GM12892 (cell line): ENCODE results near the gene SCLT1.
A peak's percentile ranks its signal among the peaks of the same experiment; 100 is the strongest.

Experiments
- DNase-seq: peaks from one replicate; pipeline ENCODE4 v3.0.0; 2011; ENCODE audit not compliant: insufficient read length
- FAIRE-seq: peaks from 2 replicates; lab custom pipeline; 2011; peaks lifted over from hg19 to GRCh38; lab: Jason Lieb, UNC
- POLR2A ChIP-seq: IDR thresholded peaks from 2 replicates; pipeline ENCODE4 v1.6.1; 2011; ENCODE audit warnings: low read depth, low read length, control low read depth
- POLR2AphosphoS5 ChIP-seq: IDR thresholded peaks from 2 replicates; pipeline ENCODE4 v1.6.1; 2011; ENCODE audit warnings: low read depth, low read length, control low read depth
- TAF1 ChIP-seq: IDR thresholded peaks from 2 replicates; pipeline ENCODE4 v1.6.1; 2011; ENCODE audit warnings: low read depth, mild to moderate bottlenecking, control low read depth, low read length, borderline replicate concordance

The SCLT1 gene

DNA sequence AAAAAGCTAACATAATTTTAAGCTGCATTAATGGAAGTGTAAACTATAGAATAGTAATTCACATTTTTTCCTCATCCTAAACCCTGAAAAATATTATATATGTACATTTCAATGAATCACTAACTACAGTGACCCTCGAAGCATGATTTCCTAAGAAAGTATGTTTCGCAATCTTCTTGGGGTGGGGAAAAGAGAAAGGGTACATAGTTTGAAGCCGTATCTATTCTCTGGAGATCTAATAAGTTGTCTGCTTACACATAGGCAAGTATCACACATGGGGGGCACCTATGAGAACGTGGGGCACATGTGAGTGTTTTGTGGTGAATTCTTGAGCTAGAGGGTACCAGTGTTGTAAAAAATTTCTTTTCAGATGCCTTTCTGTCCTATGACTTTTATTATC lies 212.7 kb downstream of the SCLT1 start:
- FAIRE-seq (no peak), DNase-seq (no peak)
- TF ChIP-seq TAF1, result no peak
- no peak for TF ChIP-seq POLR2A
- TF ChIP-seq POLR2AphosphoS5, result no peak

DNA sequence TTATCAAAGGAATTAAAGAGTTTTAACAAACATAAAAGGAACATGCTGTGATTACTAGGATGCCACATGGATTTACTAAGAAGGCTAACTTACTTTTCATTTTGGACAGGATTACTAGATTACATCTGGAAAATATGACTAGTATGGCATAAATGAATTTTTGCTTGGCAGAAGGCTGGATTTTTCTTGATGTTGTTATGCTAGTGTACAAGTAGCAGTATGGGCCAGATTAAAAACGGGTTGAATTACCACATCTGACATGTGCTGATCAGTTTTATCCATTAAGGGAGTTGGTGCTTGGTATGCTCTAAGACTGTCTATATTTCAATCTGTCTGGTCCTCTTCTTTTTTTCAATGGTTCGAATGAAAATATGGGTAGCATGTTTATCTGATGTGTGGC lies 213.4 kb downstream of the SCLT1 start:
- no peak for FAIRE-seq
- TF ChIP-seq TAF1, result no peak
- TF ChIP-seq POLR2A, result no peak
- no peak for TF ChIP-seq POLR2AphosphoS5

DNA sequence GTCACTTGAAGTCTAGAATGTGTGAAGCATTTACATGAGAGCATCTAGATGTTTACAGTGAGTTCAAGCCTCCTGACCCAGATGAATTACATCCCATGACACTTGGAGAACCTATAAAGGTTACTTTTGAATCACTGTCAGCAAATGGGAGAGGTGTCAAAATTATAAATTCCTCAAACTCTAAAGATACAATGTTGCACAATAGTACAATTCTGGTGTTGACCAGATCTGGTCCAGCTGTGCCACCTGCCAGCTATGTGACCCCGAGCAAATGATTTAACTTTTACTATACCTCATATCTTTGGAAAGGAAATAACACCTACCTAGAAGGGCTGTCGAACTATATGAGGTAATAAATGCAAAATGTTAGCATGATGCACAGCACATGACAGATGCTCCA lies 214.1 kb downstream of the SCLT1 start:
- DNase-seq, result no peak
- FAIRE-seq, result no peak
- TF ChIP-seq POLR2A (no peak), POLR2AphosphoS5 (no peak), TAF1 (no peak)

More for the DNA sequence above, 213.4 kb downstream of the SCLT1 start:
- no peak for DNase-seq

GRCh38 chr4:128877934-128878333 lies 215.4 kb downstream of the SCLT1 start:
- no peak for TF ChIP-seq POLR2A
- no peak for TF ChIP-seq POLR2AphosphoS5
- no peak for TF ChIP-seq TAF1
- DNase-seq (no peak), FAIRE-seq (no peak)

DNA sequence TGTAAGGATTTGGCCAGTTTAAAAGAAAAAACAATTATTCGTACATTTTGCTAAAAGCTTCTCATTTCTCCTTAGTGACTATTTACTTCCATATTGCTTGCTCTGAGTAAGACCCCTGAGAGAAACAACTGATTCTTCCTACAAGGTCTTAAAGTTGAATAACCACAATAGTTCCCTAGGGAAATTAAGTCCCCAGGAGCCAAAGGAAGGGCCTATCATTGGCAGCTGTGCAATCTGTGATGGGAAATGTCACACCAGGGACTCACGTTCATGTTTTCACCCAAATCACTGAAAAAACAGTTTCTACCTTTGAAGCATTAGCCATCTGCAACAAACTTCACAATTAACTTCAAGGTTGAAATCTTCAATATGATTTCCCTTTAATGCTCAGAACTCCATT lies 217.1 kb downstream of the SCLT1 start:
- TF ChIP-seq POLR2AphosphoS5 (no peak), POLR2A (no peak), TAF1 (no peak)
- DNase-seq (no peak), FAIRE-seq (no peak)

DNA sequence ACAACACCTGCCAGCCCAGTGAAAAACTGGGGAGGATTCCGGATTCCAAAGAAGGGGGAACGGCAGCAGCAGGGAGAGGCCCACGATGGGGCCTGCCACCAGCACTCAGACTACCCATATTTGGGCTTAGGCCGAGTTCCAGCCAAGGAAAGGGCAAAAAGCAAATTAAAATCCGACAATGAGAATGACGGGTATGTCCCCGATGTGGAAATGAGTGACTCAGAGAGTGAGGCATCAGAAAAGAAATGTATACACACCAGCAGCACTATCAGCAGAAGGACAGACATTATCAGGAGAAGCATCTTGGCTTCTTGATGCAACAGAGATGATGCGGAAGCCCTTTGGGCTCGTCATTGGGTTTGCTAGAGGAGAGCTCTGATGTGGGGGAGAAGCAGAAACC lies 221.4 kb downstream of the SCLT1 start:
- DNase-seq (no peak), FAIRE-seq (no peak)
- TF ChIP-seq POLR2AphosphoS5 (no peak), TAF1 (no peak), POLR2A (no peak)

DNA sequence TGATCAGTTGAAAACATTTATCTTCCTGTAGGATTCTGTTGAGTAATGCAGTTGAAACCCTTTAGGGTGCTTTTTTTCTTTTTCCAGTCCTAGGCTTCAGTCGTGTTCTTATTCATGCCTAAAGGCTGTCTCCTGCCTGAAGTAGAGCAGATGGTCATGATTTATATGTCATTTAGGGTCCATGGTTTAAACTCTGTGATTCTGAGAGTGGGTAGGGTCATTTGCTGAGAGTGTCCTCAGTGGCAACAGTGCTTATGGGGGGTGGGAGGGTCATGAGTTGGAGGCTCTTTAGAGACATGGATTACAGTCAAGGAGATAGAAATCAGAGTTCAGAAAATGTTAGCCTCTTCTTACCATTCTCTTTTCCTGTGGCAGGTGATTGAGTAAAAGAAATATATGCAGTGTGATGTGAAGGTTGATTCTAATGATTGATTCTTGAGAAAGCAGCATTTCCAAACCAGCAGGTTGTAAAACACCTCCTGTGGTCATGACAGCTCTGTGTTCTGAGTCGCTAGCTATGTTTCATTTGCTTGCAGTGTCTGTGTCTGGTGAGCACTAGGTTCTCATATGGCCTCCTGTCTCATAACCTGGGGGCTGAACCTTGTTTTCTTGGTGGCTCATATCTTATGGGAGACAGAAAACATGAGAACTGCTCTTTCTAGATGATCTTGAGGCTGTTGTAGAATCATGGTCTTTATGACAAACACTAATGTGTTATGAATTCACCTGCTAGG lies 223.4 kb downstream of the SCLT1 start:
- FAIRE-seq (no peak), DNase-seq (no peak)
- TF ChIP-seq TAF1 (no peak), POLR2A (no peak), POLR2AphosphoS5 (no peak)

- FAIRE-seq, result no peak
Observed at GRCh38 chr4:128868758-128869157, 224.6 kb downstream of the SCLT1 start.

GRCh38 chr4:128866691-128867090 lies 226.6 kb downstream of the SCLT1 start:
- DNase-seq, result no peak

More at GRCh38 chr4:128868758-128869157, 224.6 kb downstream of the SCLT1 start:
- DNase-seq, result no peak
- TF ChIP-seq POLR2AphosphoS5 (no peak), TAF1 (no peak), POLR2A (no peak)

GRCh38 chr4:128866269-128866668 lies 227.1 kb downstream of the SCLT1 start:
- FAIRE-seq (no peak), DNase-seq (no peak)
- TF ChIP-seq POLR2AphosphoS5 (no peak), TAF1 (no peak), POLR2A (no peak)

More at GRCh38 chr4:128866691-128867090, 226.6 kb downstream of the SCLT1 start:
- no peak for TF ChIP-seq TAF1
- no peak for TF ChIP-seq POLR2AphosphoS5
- no peak for TF ChIP-seq POLR2A
- FAIRE-seq, result no peak

GRCh38 chr4:128865132-128865531 lies 228.2 kb downstream of the SCLT1 start:
- no peak for FAIRE-seq
- TF ChIP-seq POLR2A (no peak), POLR2AphosphoS5 (no peak), TAF1 (no peak)
- DNase-seq, result no peak

GRCh38 chr4:128863312-128864075 lies 229.8 kb downstream of the SCLT1 start:
- peak; percentile 86 for FAIRE-seq
- TF ChIP-seq POLR2A, result no peak
- no peak for TF ChIP-seq TAF1
- TF ChIP-seq POLR2AphosphoS5, result no peak

DNA sequence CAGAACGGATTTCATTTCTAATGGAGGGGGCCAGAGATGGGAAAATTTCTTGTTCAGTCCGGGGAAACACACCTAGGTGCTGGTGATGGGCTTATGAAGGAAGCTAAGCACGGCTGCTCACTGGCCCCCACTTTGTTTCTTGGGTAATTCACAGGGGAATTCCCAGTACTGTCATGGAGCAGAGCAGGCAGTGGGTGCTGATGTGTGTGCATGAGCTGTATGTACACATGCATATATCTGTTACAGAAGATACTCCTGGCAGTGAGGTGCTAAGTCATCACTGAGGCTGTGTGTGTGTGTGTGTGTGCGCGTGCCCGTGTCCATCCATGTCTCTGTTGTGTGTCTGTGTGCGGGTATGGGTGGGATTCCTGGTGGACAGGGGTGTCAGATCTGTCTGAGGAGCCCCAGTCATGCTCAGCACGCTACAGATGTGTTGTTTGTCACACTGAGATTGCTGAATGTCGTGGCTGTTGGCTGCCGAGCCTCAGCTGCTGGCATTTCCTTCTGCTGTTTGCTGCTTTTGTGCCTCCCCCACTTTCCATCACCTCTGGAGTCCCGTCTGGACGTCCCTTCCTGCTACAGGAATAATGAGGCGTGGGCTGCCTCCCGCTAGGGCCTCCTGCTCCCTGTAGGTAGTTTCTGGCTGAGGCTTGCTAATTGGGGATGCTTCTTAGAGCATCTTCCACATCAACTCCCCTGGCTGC lies 230.6 kb downstream of the SCLT1 start:
- DNase-seq (no peak), FAIRE-seq (peak; percentile 87)
- 0 out of 2 replicates have a peak, but pooled peaks have one; percentile 30 for TF ChIP-seq POLR2AphosphoS5
- TF ChIP-seq TAF1, result no peak
- TF ChIP-seq POLR2A, result 0 out of 2 replicates have a peak, but pooled peaks have one; percentile 44

More at GRCh38 chr4:128863312-128864075, 229.8 kb downstream of the SCLT1 start:
- no peak for DNase-seq
